Measurements from ENCODE around the gene HSF4.

HSF4 gene

DNA sequence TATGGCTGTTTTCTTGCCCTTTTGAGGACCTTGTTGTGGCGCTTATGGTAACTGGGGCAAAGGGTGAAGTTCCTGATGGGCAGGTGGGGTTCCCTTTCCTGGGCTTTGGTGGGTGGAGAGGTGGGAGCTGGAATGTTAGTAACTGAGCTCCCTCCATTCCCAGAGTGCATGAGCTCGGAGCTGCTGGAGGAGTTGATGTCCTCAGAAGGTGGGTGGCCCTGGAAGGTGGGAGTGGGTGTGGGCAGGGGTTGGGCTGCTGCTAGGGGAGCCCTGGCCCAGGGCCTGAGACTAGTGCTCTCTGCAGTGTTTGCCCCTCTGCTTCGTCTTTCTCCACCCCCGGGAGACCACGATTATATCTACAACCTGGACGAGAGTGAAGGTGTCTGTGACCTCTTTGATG lies 33.2 kb downstream of the HSF4 start:
- H3K36me3 ChIP-seq (ENCODE audit: control insufficient read depth in 2 of 2, insufficient read depth in 1 of 2, low read length in 2 of 2) = peaks cover 7 to 89% of the 10 kb centered on the region in 2 experiments; a peak in 2 of 3 replicates
- H3K4me1 ChIP-seq (ENCODE audit: control insufficient read depth, insufficient read depth, low read length) = peaks cover 7% of the 10 kb centered on the region
- CTCF ChIA-PET = interaction anchor here (0.5 to 2.2 kb wide), 9 partner anchors 10 to 121 kb away, joined by 3 to 10 read pairs (median 3); partner anchors contain the start of gene MATCAP1
- 0 out of 2 replicates have a peak overlapping the region, but pooled peaks have one; percentile 4 for H3K27ac ChIP-seq (ENCODE audit: extremely low read depth, low read depth, low read length)
- no peaks in the 10 kb centered on the region for H3K9me3 ChIP-seq (ENCODE audit: control insufficient read depth, insufficient read depth, low read depth, low read length)
- no peak overlapping the region for H3K4me3 ChIP-seq (ENCODE audit: low read depth, low read length)
- TF ChIP-seq, protein P1, sequence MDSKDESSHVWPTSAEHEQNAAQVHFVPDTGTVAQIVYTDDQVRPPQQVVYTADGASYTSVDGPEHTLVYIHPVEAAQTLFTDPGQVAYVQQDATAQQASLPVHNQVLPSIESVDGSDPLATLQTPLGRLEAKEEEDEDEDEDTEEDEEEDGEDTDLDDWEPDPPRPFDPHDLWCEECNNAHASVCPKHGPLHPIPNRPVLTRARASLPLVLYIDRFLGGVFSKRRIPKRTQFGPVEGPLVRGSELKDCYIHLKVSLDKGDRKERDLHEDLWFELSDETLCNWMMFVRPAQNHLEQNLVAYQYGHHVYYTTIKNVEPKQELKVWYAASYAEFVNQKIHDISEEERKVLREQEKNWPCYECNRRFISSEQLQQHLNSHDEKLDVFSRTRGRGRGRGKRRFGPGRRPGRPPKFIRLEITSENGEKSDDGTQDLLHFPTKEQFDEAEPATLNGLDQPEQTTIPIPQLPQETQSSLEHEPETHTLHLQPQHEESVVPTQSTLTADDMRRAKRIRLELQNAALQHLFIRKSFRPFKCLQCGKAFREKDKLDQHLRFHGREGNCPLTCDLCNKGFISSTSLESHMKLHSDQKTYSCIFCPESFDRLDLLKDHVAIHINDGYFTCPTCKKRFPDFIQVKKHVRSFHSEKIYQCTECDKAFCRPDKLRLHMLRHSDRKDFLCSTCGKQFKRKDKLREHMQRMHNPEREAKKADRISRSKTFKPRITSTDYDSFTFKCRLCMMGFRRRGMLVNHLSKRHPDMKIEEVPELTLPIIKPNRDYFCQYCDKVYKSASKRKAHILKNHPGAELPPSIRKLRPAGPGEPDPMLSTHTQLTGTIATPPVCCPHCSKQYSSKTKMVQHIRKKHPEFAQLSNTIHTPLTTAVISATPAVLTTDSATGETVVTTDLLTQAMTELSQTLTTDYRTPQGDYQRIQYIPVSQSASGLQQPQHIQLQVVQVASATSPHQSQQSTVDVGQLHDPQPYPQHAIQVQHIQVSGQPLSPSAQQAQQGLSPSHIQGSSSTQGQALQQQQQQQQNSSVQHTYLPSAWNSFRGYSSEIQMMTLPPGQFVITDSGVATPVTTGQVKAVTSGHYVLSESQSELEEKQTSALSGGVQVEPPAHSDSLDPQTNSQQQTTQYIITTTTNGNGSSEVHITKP (tag by site-specific recombination; IDR thresholded peaks at IDR 0.05) = peak; percentile 49
- TF ChIP-seq, protein P2, sequence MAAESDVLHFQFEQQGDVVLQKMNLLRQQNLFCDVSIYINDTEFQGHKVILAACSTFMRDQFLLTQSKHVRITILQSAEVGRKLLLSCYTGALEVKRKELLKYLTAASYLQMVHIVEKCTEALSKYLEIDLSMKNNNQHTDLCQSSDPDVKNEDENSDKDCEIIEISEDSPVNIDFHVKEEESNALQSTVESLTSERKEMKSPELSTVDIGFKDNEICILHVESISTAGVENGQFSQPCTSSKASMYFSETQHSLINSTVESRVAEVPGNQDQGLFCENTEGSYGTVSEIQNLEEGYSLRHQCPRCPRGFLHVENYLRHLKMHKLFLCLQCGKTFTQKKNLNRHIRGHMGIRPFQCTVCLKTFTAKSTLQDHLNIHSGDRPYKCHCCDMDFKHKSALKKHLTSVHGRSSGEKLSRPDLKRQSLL (tag by site-specific recombination; IDR thresholded peaks at IDR 0.05) = no peak
- no peak for TF ChIP-seq ZNF112 (tag by site-specific recombination; IDR thresholded peaks at IDR 0.05)
- peak; percentile 94 for TF ChIP-seq EGR2 (tag by site-specific recombination; IDR thresholded peaks at IDR 0.05; ENCODE audit: low read depth)
- TF ChIP-seq ZNF677 (tag by site-specific recombination; IDR thresholded peaks at IDR 0.05) = no peak
- TF ChIP-seq SP3 (tag by site-specific recombination; IDR thresholded peaks at IDR 0.05) = no peak
- no peak for TF ChIP-seq SCRT1 (tag by site-specific recombination; IDR thresholded peaks at IDR 0.05; ENCODE audit: borderline replicate concordance)
- peak; percentile 95 for TF ChIP-seq ZFHX2 (tag by site-specific recombination; conservative IDR thresholded peaks at IDR 0.05)
- POLR2A ChIA-PET = interaction anchor here (0.9 to 2.1 kb wide), 9 partner anchors 10 to 237 kb away, joined by 3 to 11 read pairs (median 4); partner anchors contain the start of genes CES3 and TMEM208

DNA sequence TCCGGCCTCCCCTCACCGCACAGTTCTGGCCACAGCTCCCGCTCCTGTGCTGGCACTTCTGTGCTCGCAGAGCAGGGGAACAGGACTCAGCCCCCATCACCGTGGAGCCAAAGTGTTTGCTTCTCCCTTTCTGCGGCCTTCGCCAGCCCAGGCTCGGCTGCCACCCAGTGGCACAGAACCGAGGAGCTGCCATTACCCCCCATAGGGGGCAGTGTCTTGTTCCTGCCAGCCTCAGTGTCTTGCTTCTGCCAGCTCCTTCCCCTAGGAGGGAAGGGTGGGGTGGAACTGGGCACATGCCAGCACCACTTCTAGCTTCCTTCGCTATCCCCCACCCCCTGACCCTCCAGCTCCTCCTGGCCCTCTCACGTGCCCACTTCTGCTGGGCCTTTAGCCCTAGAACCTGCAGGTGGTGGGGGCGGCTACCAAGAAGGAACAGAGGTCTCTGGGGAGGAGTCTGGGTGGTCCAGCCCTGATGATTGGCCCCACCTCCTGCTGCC lies 33.7 kb downstream of the HSF4 start:
- Histone ChIP-seq H3K36me3 (ENCODE audit: control insufficient read depth in 2 of 2, insufficient read depth in 1 of 2, low read length in 2 of 2) (peaks cover 7 to 89% of the 10 kb centered on the region in 2 experiments; a peak in 2 of 3 replicates), H3K27ac (ENCODE audit: extremely low read depth, low read depth, low read length) (no peak overlapping the region), H3K9me3 (ENCODE audit: control insufficient read depth, insufficient read depth, low read depth, low read length) (no peaks in the 10 kb centered on the region), H3K4me3 (ENCODE audit: low read depth, low read length) (no peak overlapping the region), H3K4me1 (ENCODE audit: control insufficient read depth, insufficient read depth, low read length) (peaks cover 3% of the 10 kb centered on the region)
- ChIA-PET POLR2A (interaction anchor here (0.6 to 2.1 kb wide), 12 partner anchors 9 to 237 kb away, joined by 3 to 11 read pairs (median 3); partner anchors contain the start of genes CES3 and TMEM208), CTCF (interaction anchor here (0.5 to 2.2 kb wide), 10 partner anchors 10 to 265 kb away, joined by 3 to 10 read pairs (median 3); partner anchors contain the start of gene MATCAP1)
- TF ChIP-seq ZBTB20 (tag by site-specific recombination; IDR thresholded peaks at IDR 0.05) (no peak), ZNF10 (tag by site-specific recombination; IDR thresholded peaks at IDR 0.05) (0 out of 2 replicates have a peak, but pooled peaks have one; percentile 8), ZNF354C (tag by site-specific recombination; IDR thresholded peaks at IDR 0.05; ENCODE audit: borderline replicate concordance, low read depth) (no peak), ZNF660 (tag by site-specific recombination; IDR thresholded peaks at IDR 0.05) (no peak), ZNF600 (tag by site-specific recombination; IDR thresholded peaks at IDR 0.05) (peak; percentile 71), KLF16 (tag by site-specific recombination; IDR thresholded peaks at IDR 0.05) (0 out of 2 replicates have a peak, but pooled peaks have one; percentile 20), ZNF394 (tag by site-specific recombination; IDR thresholded peaks at IDR 0.05; ENCODE audit: borderline replicate concordance) (no peak)
- TF ChIP-seq, protein P1 (tag by site-specific recombination; IDR thresholded peaks at IDR 0.05) = peak; percentile 29; the same call in 1 of the 2 replicates
- TF ChIP-seq, protein P3, sequence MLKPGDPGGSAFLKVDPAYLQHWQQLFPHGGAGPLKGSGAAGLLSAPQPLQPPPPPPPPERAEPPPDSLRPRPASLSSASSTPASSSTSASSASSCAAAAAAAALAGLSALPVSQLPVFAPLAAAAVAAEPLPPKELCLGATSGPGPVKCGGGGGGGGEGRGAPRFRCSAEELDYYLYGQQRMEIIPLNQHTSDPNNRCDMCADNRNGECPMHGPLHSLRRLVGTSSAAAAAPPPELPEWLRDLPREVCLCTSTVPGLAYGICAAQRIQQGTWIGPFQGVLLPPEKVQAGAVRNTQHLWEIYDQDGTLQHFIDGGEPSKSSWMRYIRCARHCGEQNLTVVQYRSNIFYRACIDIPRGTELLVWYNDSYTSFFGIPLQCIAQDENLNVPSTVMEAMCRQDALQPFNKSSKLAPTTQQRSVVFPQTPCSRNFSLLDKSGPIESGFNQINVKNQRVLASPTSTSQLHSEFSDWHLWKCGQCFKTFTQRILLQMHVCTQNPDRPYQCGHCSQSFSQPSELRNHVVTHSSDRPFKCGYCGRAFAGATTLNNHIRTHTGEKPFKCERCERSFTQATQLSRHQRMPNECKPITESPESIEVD (tag by site-specific recombination; IDR thresholded peaks at IDR 0.05) = no peak
- TF ChIP-seq, protein P4, sequence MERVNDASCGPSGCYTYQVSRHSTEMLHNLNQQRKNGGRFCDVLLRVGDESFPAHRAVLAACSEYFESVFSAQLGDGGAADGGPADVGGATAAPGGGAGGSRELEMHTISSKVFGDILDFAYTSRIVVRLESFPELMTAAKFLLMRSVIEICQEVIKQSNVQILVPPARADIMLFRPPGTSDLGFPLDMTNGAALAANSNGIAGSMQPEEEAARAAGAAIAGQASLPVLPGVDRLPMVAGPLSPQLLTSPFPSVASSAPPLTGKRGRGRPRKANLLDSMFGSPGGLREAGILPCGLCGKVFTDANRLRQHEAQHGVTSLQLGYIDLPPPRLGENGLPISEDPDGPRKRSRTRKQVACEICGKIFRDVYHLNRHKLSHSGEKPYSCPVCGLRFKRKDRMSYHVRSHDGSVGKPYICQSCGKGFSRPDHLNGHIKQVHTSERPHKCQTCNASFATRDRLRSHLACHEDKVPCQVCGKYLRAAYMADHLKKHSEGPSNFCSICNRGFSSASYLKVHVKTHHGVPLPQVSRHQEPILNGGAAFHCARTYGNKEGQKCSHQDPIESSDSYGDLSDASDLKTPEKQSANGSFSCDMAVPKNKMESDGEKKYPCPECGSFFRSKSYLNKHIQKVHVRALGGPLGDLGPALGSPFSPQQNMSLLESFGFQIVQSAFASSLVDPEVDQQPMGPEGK (tag by site-specific recombination; IDR thresholded peaks at IDR 0.05) = peak; percentile 25; the same call in 1 of the 2 replicates
